SU-DHL-6 (cell line): Measurements from ENCODE around the gene OR2V2.

ENCODE experiments used
- CTCF ChIP-seq: fragments of 200-600 bp; sonication (generic); IDR thresholded peaks from one replicate; pipeline ENCODE4 v1.5.1; 2017; ENCODE audit warnings: antibody characterized with exemption, mild to moderate bottlenecking, low read length, moderate library complexity; ENCODE audit not compliant: insufficient read depth, poor library complexity, severe bottlenecking
- EZH2phosphoT487 ChIP-seq: fragments of 200-600 bp; sonication (generic), shearing (Covaris generic); conservative IDR thresholded peaks from 2 replicates; pipeline ENCODE4 v1.6.1; 2018; ENCODE audit warnings: mild to moderate bottlenecking, antibody characterized with exemption, low read length, moderate library complexity, mixed read lengths

GRCh38 chr5:181170237-181170825 lies 22.9 kb downstream of the OR2V2 start:
- TF ChIP-seq CTCF (no peak), EZH2phosphoT487 (no peak)
